GM18499 (cell line): Measurements from ENCODE around the gene SBNO2.

Source experiments
- ATAC-seq: cut with Tn5 transposase; IDR thresholded peaks from one replicate; pipeline ENCODE4 v1.9.1; 2021; ENCODE audit warnings: moderate number of reproducible peaks; ENCODE audit not compliant: insufficient read depth, unreplicated experiment

SBNO2 gene

DNA sequence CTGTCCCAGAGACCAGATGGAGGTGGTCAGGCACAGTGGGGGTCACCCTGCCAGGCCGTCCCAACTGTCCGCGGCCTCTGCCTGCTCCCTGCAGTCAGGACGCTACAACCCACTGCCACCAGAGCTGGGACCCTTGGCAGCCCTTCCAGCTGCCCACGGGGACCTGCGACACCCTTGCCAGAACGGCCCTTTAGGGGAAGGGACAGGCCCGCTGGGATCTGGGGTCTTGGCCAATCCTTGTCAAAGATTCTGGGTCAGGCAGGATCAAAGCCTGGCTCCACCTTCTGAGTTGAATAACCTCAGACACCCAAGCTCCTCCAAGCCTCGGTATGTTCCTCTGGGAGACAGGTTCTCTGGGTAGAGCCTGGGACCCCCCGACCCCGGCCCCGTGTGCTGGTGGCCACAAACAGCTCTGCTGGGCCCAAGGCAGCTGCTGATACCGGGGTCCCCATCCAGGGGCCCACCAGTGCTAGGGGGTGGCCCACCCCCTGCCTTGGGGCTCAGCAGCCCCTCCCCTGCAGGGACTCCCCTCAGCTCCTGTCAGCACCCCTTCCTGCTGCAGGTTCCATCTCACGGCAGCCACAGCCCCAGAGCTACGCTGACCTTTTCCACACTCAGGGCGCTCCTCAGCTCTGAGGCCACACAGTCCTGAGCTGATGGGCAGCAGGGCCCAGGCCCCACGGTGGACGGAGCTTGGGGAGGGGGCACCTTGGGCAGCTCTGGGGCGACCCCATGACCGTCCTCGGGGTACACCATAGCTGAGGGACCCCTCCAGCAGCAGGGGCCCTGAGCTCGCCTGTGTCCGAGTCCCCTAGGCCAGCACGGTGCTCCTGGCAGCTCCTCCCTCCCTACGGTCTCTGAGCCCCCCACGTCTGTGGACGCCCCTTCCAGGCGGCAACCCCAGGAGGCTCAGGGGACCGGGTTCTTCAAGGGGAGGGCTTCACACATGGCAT lies 18.4 kb downstream of the SBNO2 start:
- no peak for ATAC-seq

- no peak for ATAC-seq
Measured at GRCh38 chr19:1154731-1155351, 19.2 kb downstream of the SBNO2 start.

DNA sequence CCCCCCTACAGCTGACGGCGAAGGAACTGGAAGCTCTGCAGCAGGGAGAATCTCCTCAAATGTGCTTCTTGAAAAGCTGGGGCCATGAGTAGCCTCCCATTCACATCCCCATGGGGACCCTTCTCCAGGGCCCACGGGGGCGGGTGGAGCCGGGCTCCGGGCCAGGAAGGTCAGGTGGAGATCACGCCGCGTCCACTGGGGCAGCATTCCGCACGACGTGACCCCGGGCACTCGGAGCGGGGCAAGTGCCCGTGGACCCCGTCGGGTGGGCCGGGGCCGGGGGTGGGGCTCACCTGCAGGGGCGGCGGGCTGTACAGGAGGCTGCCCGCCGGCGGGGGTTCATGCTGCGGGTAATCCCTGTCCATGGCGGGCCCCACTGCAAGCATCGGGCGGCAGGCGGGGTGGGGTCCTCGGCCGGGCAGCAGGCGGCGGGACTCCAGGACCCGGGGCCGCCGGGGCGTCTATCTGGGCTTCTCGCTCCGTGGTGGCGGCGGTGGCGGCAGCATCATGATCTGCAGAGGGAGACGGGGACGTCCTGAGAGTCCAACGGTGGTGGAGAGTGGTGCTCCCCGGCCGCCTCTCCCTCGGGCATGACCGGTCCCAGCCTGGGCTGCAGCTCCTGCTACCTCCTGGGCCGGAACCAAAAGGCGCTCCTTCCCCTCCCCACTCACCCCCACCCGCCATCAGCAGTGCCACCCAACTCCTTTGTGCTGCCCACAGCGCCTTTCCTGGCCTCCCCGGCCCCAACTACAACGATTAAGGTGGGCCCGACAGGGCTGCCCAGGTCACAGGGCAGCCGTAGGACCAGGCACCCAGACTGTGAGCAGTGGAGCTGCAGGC lies 20.0 kb downstream of the SBNO2 start:
- no peak for ATAC-seq

DNA sequence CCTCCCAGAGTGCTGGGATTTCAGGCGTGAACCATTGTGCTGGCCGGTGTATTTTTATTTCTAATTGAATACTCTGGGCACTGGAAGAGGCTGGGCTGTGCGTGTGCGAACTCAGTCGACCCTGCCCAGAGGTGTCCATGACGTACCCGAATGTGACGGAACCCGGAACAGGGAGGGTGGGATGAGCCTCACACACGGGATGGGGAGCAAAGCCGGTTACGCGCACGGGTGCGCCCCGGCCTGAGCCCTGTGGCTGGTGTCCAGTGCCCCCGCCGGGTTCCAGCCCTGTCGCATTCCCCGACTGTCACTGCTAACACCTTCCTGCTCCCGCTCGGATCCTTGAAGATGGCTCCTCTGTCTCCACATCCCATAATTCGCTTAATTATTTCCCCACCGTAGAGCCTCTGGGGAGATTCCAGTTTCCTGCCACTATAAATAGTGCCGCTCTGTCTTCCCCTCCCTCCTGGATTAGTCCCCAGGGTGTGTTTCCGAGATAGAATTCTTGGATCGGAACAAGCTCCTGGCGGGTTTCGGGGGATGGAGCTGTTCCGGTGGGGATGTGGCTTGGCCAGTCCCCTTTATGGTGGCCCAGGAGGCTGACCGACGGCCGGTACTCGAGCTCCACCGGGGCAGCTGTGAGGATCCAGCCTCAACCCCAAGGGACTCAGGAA lies 22.0 kb downstream of the SBNO2 start:
- no peak for ATAC-seq

DNA sequence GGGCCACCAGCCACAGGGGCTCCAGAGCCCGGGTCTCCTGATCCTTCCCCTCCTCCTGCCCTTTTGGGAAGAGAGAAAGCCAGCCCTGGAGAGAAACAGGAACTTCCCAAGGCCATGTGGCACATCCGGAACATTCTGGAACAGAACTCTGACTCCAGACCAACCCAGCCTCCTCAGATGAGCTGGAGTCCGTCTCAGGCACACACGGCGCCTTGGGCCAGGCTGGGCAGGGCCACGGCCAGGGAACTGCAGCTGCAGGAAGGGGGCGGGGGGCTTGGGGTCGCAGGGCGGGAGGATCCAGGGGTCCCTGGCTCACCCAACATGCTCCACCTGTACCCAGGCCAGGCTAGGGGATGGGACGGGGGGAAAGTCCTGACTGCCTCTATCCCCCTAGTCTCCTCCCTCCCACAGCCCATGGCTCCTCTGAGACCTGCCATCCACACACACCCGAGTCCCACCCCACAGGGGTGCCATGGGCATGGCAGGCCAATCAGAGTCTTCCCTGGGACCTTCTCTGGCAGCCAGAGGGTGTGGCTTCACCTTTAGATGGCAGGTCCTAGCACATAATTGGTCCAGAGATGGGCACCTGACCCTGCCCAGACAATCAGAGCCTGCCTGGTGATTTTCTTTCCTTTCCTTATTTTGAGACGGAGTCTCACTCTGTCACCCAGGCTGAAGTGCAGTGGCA lies 22.9 kb downstream of the SBNO2 start:
- no peak for ATAC-seq

- ATAC-seq, result no peak
Measured at GRCh38 chr19:1150333-1151036, 23.6 kb downstream of the SBNO2 start.

DNA sequence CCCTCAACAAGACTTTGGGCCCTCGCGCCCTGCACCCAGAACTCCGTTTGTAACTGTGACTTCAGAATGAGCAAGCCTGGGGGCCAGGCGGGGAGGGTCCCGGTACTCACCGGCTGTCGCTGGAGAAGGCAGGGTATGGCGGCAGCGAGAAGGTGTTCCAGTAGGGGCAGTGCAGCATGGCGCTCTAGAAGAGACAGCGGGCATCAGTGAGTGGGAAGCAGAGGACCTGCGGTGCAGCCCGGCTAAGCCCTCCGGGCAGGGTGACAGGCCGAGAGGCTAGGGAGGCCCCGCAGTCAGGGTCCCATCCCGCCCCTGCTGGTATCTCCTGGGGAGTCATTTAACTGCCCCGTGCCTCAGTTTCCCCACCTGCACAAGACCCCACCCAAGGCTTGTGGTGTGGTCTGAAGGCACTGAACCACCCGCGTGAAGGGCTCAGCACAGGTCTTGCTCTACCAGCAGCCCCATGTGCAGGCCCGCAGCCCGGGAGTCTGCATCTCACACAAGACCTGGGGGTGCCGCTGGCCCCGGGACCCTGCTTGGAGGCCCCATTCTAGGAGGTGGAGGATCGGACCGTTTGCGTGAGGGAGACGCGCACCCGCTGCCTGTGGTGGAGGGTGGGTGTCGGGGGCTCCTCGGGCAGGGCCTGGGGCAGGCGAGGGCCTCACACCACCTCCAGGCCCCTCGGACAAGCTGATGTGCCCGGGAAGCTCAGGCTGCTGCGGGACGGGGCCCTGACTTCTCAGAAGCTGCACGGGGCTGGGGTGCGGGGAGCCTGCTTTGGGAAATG lies 24.6 kb downstream of the SBNO2 start:
- no peak for ATAC-seq

- ATAC-seq, result no peak
Measured at GRCh38 chr19:1147934-1148549, 26.0 kb downstream of the SBNO2 start.

DNA sequence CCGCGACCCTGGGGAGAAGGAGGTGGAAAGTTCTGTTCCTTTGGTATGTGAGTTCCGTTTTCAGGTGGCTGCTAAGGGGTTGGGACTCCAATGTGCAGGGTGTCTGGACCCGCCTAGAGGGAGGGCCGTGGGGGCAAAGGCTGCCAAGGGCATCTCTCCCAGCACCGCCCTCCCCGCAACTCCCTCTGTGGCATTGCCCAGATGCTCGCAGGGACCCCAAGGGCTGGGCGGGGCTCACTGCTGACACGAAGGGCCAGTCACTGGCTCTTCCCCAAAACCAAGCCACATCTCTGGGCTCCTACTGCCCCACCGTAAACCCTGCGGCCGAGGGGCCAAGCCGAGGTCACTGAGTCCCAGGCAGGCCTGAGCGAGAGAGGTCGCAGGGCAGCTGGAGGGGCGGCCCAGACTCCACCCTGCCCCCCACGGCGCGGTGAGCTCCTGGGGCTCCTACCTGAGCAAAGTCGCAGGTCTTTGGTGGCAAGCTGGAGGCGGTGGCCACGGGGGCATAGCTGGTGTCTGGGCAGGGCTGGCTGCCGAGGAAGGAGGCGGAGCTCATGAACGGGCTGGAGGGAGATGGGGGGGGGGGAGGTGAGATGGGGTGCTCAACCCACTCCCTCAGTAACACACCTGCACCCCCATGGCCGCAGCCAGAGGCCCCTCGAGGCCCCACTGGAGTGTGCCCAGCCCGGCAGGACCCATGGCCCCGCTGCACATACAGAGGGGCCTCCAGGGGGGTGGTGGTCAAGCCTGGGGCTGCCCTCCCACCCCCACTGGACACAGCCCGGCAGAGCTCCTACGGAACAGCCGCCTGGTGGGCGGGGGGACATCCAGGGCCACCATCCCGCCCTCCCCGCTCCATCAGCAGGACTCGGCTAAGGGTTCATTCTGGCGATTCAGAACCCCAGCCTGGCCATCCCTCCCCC lies 26.9 kb downstream of the SBNO2 start:
- no peak for ATAC-seq

DNA sequence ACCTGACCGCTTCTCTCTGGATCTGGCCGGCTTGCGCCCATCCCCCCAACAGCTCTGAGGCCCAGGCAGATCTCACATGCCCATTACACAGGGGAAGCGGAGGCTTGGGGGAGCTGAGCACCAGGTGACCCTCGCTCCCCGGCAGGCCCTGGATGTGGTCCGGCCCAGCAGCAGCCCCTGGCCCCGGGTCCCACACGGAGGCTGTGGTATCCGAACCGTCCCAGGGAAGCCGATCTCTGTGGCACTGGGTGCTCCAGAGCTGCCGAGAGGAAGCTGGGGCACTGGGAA lies 27.7 kb downstream of the SBNO2 start:
- no peak for ATAC-seq

DNA sequence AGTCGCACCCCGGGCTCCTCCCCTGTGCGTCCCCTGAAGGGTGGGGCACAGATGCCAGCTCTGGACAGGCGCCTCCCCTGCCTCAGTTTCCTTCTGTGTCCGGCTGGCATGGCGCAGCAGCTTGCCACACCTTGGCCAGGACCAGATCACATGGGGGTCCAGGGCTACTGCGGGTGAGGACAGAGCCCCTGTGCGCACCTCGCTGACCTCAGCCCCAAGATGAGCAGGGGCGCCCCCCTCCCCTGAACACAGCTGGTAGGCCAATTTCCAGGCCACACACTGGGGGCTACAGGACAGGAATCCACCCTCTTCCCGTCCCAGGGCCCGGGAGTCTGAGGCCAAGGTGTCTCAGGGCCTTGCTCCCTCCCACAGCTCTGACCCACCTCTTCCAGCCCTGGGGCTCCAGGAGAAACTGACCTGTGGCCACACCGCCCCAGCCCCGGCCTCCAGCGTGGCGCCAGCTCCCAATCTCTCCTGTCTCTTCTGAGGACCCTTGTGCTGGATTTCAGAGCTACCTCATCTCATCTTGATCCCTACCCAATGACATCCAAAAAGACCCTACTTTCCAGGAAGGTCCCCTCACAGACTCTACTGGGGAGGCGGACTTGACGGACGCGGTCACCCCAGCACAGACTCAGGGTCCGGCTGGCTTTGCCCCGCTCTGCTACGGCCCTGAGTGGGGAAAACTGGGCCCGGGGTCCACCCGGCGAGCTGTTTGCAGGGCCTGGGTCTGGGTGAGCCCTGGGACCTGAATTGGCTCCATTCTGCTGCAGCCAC lies 28.2 kb downstream of the SBNO2 start:
- ATAC-seq, result no peak

- ATAC-seq, result no peak
Measured at GRCh38 chr19:1144741-1145140, 29.3 kb downstream of the SBNO2 start.

DNA sequence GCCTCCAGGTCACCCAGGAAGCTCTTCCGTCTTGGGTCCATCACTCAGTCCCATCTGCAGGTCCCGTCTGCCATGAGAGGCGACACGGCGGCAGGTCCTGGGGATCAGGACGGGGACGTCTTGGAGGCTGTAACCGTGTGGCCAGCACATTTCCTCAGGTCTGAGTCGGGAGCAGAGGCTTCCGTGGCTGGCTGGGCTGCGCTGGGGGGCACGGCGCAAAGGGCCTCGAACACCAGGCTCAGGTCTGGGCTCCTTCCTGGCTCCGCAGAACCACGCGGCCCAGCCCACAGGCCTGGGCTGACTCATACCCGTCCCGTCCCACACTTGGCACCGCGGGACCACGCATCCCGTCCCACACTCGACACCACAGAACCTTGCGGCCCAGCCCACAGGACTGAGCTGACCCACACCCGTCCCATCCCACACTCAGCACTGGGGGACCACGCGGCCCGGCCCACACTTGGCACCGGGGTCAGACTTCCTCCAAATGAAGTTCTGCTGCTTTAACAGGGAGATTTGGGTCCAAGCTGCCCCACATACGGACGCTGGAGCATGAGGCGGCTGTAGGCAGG lies 30.2 kb downstream of the SBNO2 start:
- ATAC-seq, result no peak

- no peak for ATAC-seq
Measured at GRCh38 chr19:1141944-1142343, 32.1 kb downstream of the SBNO2 start.

GRCh38 chr19:1140272-1141027 lies 33.6 kb downstream of the SBNO2 start:
- no peak for ATAC-seq
